OCI-LY3 (cell line): ENCODE data around the gene SYNPO.

Experiments
- CTCF ChIP-seq: fragments of 200-600, 300-600 bp; sonication (generic); IDR thresholded peaks from 2 replicates; pipeline ENCODE4 v1.5.1; 2014; ENCODE audit warnings: antibody characterized with exemption, low read length, low read depth
- EZH2phosphoT487 ChIP-seq: fragments of 200-600 bp; shearing (Covaris generic); IDR thresholded peaks from 2 replicates; pipeline ENCODE4 v1.6.1; 2018; ENCODE audit warnings: antibody characterized with exemption, mixed run types, low read depth

- TF ChIP-seq CTCF, result no peak
- TF ChIP-seq EZH2phosphoT487, result no peak
Observed at GRCh38 chr5:150627731-150628545, 12.5 kb upstream of the SYNPO start.
